ENCODE results near the gene CLEC3B. TPM values are rescaled to one million over a fixed set of nuclear protein-coding genes. Genes with fewer than 3 reads are reported as not detected.
A peak's percentile ranks its signal among the peaks of the same experiment; 100 is the strongest.
"Not testable (repeated sequence)": the region's sequence is repeated elsewhere in the genome, so short reads cannot be mapped to it uniquely, and the experiment has no call there.

Gene CLEC3B
- polyA plus RNA-seq, 4 donors: 2.9 to 103 (median 17.1) TPM

GRCh38 chr3:45067941-45068340 lies 41.8 kb downstream of the CLEC3B start:
- Histone ChIP-seq H3K27ac (ENCODE audit: low read depth in 1 of 3, low read length in 2 of 3) (no peak overlapping the region), H3K27me3 (ENCODE audit: control insufficient read depth in 3 of 3, insufficient read depth in 3 of 3, low read length in 3 of 3) (no peaks in the 10 kb centered on the region), H3K9me3 (ENCODE audit: control insufficient read depth in 2 of 2, insufficient read depth in 1 of 2, low read depth in 1 of 2, low read length in 1 of 2) (peaks cover 0 to 4% of the 10 kb centered on the region in 2 donors), H3K4me3 (ENCODE audit: low read depth in 1 of 3, low read length in 3 of 3) (no peak overlapping the region), H3K4me1 (ENCODE audit: control insufficient read depth in 3 of 3, insufficient read depth in 2 of 3, low read depth in 1 of 3, low read length in 2 of 3) (peaks cover 0 to 4% (median 3%) of the 10 kb centered on the region in 3 donors), H3K36me3 (ENCODE audit: control insufficient read depth in 3 of 3, insufficient read depth in 2 of 3, low read depth in 1 of 3, low read length in 3 of 3) (no peaks in the 10 kb centered on the region)
- FAIRE-seq (no peak), DNase-seq (no peak)
- WGBS, 3 donors: 83 to 87% (median 84%) methylated on average over 3 of the region's 3 CpGs

GRCh38 chr3:45071075-45071474 lies 45.0 kb downstream of the CLEC3B start:
- peaks cover 0 to 4% of the 10 kb centered on the region in 2 donors for H3K9me3 ChIP-seq (ENCODE audit: control insufficient read depth in 2 of 2, insufficient read depth in 1 of 2, low read depth in 1 of 2, low read length in 1 of 2)
- no peaks in the 10 kb centered on the region for H3K27me3 ChIP-seq (ENCODE audit: control insufficient read depth in 3 of 3, insufficient read depth in 3 of 3, low read length in 3 of 3)
- peaks cover 0 to 4% (median 3%) of the 10 kb centered on the region in 3 donors for H3K4me1 ChIP-seq (ENCODE audit: control insufficient read depth in 3 of 3, insufficient read depth in 2 of 3, low read depth in 1 of 3, low read length in 2 of 3)
- H3K27ac ChIP-seq (ENCODE audit: low read depth in 1 of 3, low read length in 2 of 3): no peak overlapping the region
- DNase-seq: no peak
- no peak overlapping the region for H3K4me3 ChIP-seq (ENCODE audit: low read depth in 1 of 3, low read length in 3 of 3)
- FAIRE-seq: no peak
- H3K36me3 ChIP-seq (ENCODE audit: control insufficient read depth in 3 of 3, insufficient read depth in 2 of 3, low read depth in 1 of 3, low read length in 3 of 3): no peaks in the 10 kb centered on the region

- Histone ChIP-seq H3K4me3 (ENCODE audit: low read depth in 1 of 3, low read length in 3 of 3) (no peak overlapping the region), H3K4me1 (ENCODE audit: control insufficient read depth in 3 of 3, insufficient read depth in 2 of 3, low read depth in 1 of 3, low read length in 2 of 3) (peaks cover 0 to 18% (median 0%) of the 10 kb centered on the region in 3 donors), H3K9me3 (ENCODE audit: control insufficient read depth in 2 of 2, insufficient read depth in 1 of 2, low read depth in 1 of 2, low read length in 1 of 2) (peaks cover 0 to 4% of the 10 kb centered on the region in 2 donors), H3K27me3 (ENCODE audit: control insufficient read depth in 3 of 3, insufficient read depth in 3 of 3, low read length in 3 of 3) (no peaks in the 10 kb centered on the region), H3K36me3 (ENCODE audit: control insufficient read depth in 3 of 3, insufficient read depth in 2 of 3, low read depth in 1 of 3, low read length in 3 of 3) (no peaks in the 10 kb centered on the region), H3K27ac (ENCODE audit: low read depth in 1 of 3, low read length in 2 of 3) (no peak overlapping the region)
- 80 to 89% (median 85%) methylated on average over 11 of the region's 11 CpGs for WGBS, 3 donors
- DNase-seq (no peak), FAIRE-seq (no peak)
Observed at GRCh38 chr3:45075821-45076625, 49.9 kb downstream of the CLEC3B start.

GRCh38 chr3:45078256-45078655 lies 52.2 kb downstream of the CLEC3B start:
- Histone ChIP-seq H3K36me3 (ENCODE audit: control insufficient read depth in 3 of 3, insufficient read depth in 2 of 3, low read depth in 1 of 3, low read length in 3 of 3) (peaks cover 0 to 15% (median 0%) of the 10 kb centered on the region in 3 donors), H3K4me1 (ENCODE audit: control insufficient read depth in 3 of 3, insufficient read depth in 2 of 3, low read depth in 1 of 3, low read length in 2 of 3) (peaks cover 0 to 24% (median 0%) of the 10 kb centered on the region in 3 donors)
- H3K9me3 ChIP-seq (ENCODE audit: control insufficient read depth in 2 of 2, insufficient read depth in 1 of 2, low read depth in 1 of 2, low read length in 1 of 2); H3K27me3 ChIP-seq (ENCODE audit: control insufficient read depth in 3 of 3, insufficient read depth in 3 of 3, low read length in 3 of 3); H3K27ac ChIP-seq (ENCODE audit: low read depth in 1 of 3, low read length in 2 of 3); FAIRE-seq; H3K4me3 ChIP-seq (ENCODE audit: low read depth in 1 of 3, low read length in 3 of 3); DNase-seq: not testable (repeated sequence)
- 28 to 80% (median 50%) methylated on average over 1 of the region's 1 CpG for WGBS, 3 donors

GRCh38 chr3:45078910-45079522 lies 52.9 kb downstream of the CLEC3B start:
- Histone ChIP-seq H3K27ac (ENCODE audit: low read depth in 1 of 3, low read length in 2 of 3) (peak overlapping the region; percentile 33 to 74 (median 42)), H3K27me3 (ENCODE audit: control insufficient read depth in 3 of 3, insufficient read depth in 3 of 3, low read length in 3 of 3) (no peaks in the 10 kb centered on the region), H3K36me3 (ENCODE audit: control insufficient read depth in 3 of 3, insufficient read depth in 2 of 3, low read depth in 1 of 3, low read length in 3 of 3) (peaks cover 0 to 17% (median 1%) of the 10 kb centered on the region in 3 donors), H3K4me1 (ENCODE audit: control insufficient read depth in 3 of 3, insufficient read depth in 2 of 3, low read depth in 1 of 3, low read length in 2 of 3) (peaks cover 0 to 24% (median 0%) of the 10 kb centered on the region in 3 donors), H3K4me3 (ENCODE audit: low read depth in 1 of 3, low read length in 3 of 3) (no peak overlapping the region), H3K9me3 (ENCODE audit: control insufficient read depth in 2 of 2, insufficient read depth in 1 of 2, low read depth in 1 of 2, low read length in 1 of 2) (peaks cover 0 to 3% of the 10 kb centered on the region in 2 donors)
- FAIRE-seq (no peak), DNase-seq (peak; percentile 46 to 68)
- 32 to 64% (median 39%) methylated on average over 8 of the region's 8 CpGs for WGBS, 3 donors

GRCh38 chr3:45079715-45080114 lies 53.6 kb downstream of the CLEC3B start:
- DNase-seq: peak; percentile 49 to 67
- 0 to 51% (median 6%) methylated on average over 1 of the region's 1 CpG for WGBS, 3 donors
- H3K4me3 ChIP-seq (ENCODE audit: low read depth in 1 of 3, low read length in 3 of 3): no peak overlapping the region
- FAIRE-seq: no peak
- H3K9me3 ChIP-seq (ENCODE audit: control insufficient read depth in 2 of 2, insufficient read depth in 1 of 2, low read depth in 1 of 2, low read length in 1 of 2): peaks cover 0 to 3% of the 10 kb centered on the region in 2 donors
- H3K4me1 ChIP-seq (ENCODE audit: control insufficient read depth in 3 of 3, insufficient read depth in 2 of 3, low read depth in 1 of 3, low read length in 2 of 3): peaks cover 0 to 24% (median 0%) of the 10 kb centered on the region in 3 donors
- H3K36me3 ChIP-seq (ENCODE audit: control insufficient read depth in 3 of 3, insufficient read depth in 2 of 3, low read depth in 1 of 3, low read length in 3 of 3): peaks cover 0 to 21% (median 6%) of the 10 kb centered on the region in 3 donors
- peak overlapping the region; percentile 33 to 74 (median 42) for H3K27ac ChIP-seq (ENCODE audit: low read depth in 1 of 3, low read length in 2 of 3)
- H3K27me3 ChIP-seq (ENCODE audit: control insufficient read depth in 3 of 3, insufficient read depth in 3 of 3, low read length in 3 of 3): no peaks in the 10 kb centered on the region

- peaks cover 0 to 29% (median 6%) of the 10 kb centered on the region in 3 donors for H3K36me3 ChIP-seq (ENCODE audit: control insufficient read depth in 3 of 3, insufficient read depth in 2 of 3, low read depth in 1 of 3, low read length in 3 of 3)
- H3K9me3 ChIP-seq (ENCODE audit: control insufficient read depth in 2 of 2, insufficient read depth in 1 of 2, low read depth in 1 of 2, low read length in 1 of 2): peaks cover 0 to 3% of the 10 kb centered on the region in 2 donors
- WGBS, 3 donors: 90 to 100% (median 93%) methylated on average over 1 of the region's 1 CpG
- FAIRE-seq (no peak), DNase-seq (no peak)
- peaks cover 0 to 24% (median 0%) of the 10 kb centered on the region in 3 donors for H3K4me1 ChIP-seq (ENCODE audit: control insufficient read depth in 3 of 3, insufficient read depth in 2 of 3, low read depth in 1 of 3, low read length in 2 of 3)
- no peak overlapping the region for H3K4me3 ChIP-seq (ENCODE audit: low read depth in 1 of 3, low read length in 3 of 3)
- H3K27ac ChIP-seq (ENCODE audit: low read depth in 1 of 3, low read length in 2 of 3): no peak overlapping the region
- no peaks in the 10 kb centered on the region for H3K27me3 ChIP-seq (ENCODE audit: control insufficient read depth in 3 of 3, insufficient read depth in 3 of 3, low read length in 3 of 3)
Observed at GRCh38 chr3:45080824-45081223, 54.7 kb downstream of the CLEC3B start.

GRCh38 chr3:45081506-45082141 lies 55.5 kb downstream of the CLEC3B start:
- no peak for DNase-seq
- FAIRE-seq: no peak
- H3K36me3 ChIP-seq (ENCODE audit: control insufficient read depth in 3 of 3, insufficient read depth in 2 of 3, low read depth in 1 of 3, low read length in 3 of 3): peaks cover 0 to 34% (median 9%) of the 10 kb centered on the region in 3 donors
- no peak overlapping the region for H3K27ac ChIP-seq (ENCODE audit: low read depth in 1 of 3, low read length in 2 of 3)
- peaks cover 0 to 24% (median 0%) of the 10 kb centered on the region in 3 donors for H3K4me1 ChIP-seq (ENCODE audit: control insufficient read depth in 3 of 3, insufficient read depth in 2 of 3, low read depth in 1 of 3, low read length in 2 of 3)
- 75 to 93% (median 92%) methylated on average over 2 of the region's 2 CpGs for WGBS, 3 donors
- H3K27me3 ChIP-seq (ENCODE audit: control insufficient read depth in 3 of 3, insufficient read depth in 3 of 3, low read length in 3 of 3): no peaks in the 10 kb centered on the region
- peaks cover 0 to 3% of the 10 kb centered on the region in 2 donors for H3K9me3 ChIP-seq (ENCODE audit: control insufficient read depth in 2 of 2, insufficient read depth in 1 of 2, low read depth in 1 of 2, low read length in 1 of 2)
- H3K4me3 ChIP-seq (ENCODE audit: low read depth in 1 of 3, low read length in 3 of 3): no peak overlapping the region

Measured in small intestine (tissue), 7 donors.